Adipose tissue (tissue), 3 donors: ENCODE results near the gene PFN1. TPM values are rescaled to one million over a fixed set of nuclear protein-coding genes. Genes with fewer than 3 reads are reported as not detected.
"Not testable (repeated sequence)": the region's sequence is repeated elsewhere in the genome, so short reads cannot be mapped to it uniquely, and the experiment has no call there.

ENCODE experiments used
- H3K27ac ChIP-seq: one replicate; pipeline ENCODE4 v1.5.1; 2013; ENCODE audit warnings: low read depth, low read length
- WGBS, 3 donors: extraction: QIAGEN DNeasy Blood & Tissue Kit; methylation state at CpG; one replicate each; pipeline ENCODE4 v1.1.7; 2013; 5-methylcytosine and 5-hydroxymethylcytosine counted together
- polyA plus RNA-seq, 3 donors: library from polyadenylated mRNA; stranded (reverse); fragments of 200-250 nt; gene quantifications; one replicate each; pipeline ENCODE4 v1.2.3, GENCODE V29; 2013
- donor health status: healthy with polysubstance abuse.
- donor health status: Bipolar disorder and iron deficiency.
- donor health status: healthy.

Gene PFN1
- polyA plus RNA-seq, 3 donors = 270 to 1,173 (median 475) TPM

- 91 to 94% (median 92%) methylated on average over 16 of the region's 16 CpGs for WGBS, 3 donors
- H3K27ac ChIP-seq = no peak overlapping the region
Observed at GRCh38 chr17:4937553-4937952, 10.8 kb downstream of the PFN1 start.

- 82 to 96% (median 86%) methylated on average over 3 of the region's 3 CpGs for WGBS, 3 donors
- no peak overlapping the region for H3K27ac ChIP-seq
Observed at GRCh38 chr17:4936436-4936835, 11.9 kb downstream of the PFN1 start.

- no peak overlapping the region for H3K27ac ChIP-seq
Observed at GRCh38 chr17:4935650-4936049, 12.7 kb downstream of the PFN1 start.

GRCh38 chr17:4934173-4934979 is 14.0 kb downstream of the PFN1 start:
- H3K27ac ChIP-seq = no peak overlapping the region
- 20 to 27% (median 22%) methylated on average over 14 of the region's 14 CpGs for WGBS, 3 donors

- 69 to 79% (median 76%) methylated on average over 12 to 16 of the region's 16 CpGs for WGBS, 3 donors
- H3K27ac ChIP-seq = no peak overlapping the region
Observed at GRCh38 chr17:4933646-4934045, 14.7 kb downstream of the PFN1 start.

GRCh38 chr17:4932756-4933155 is 15.6 kb downstream of the PFN1 start:
- WGBS, 3 donors = 79 to 94% (median 92%) methylated on average over 12 of the region's 12 CpGs
- no peak overlapping the region for H3K27ac ChIP-seq

DNA sequence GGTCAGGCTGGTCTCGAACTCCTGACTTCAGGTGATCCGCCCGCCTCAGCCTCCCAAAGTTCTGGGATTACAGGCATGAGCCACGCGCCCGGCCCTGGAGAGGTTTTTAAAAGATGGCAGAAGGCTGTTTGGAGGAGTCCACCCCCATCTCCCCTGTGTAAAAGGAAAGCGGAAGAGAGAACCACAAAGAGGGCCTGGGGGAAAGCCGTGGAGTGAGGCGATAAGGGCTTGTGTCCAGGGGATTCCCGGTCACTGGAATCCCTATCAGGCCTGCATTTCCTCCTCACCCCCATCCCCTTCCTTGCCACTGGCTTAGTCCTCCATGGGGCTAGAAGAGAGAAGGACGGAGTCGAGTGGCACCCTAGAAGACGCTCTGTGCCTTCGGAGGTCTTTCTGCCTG is 16.4 kb downstream of the PFN1 start, which contains the start of gene GP1BA:
TSS of gene GP1BA (plus strand) at position 315 of the 400 bp plus-strand sequence. CDS start 328 bp downstream, outside the sequence.
- no peak within 1 kb of the TSS for H3K27ac ChIP-seq
- WGBS, 3 donors = 53 to 82% (median 53%) methylated on average over 14 of the region's 14 CpGs

- WGBS, 3 donors = 95 to 98% (median 96%) methylated on average over 18 of the region's 18 CpGs
- H3K27ac ChIP-seq = no peak overlapping the region
Observed at GRCh38 chr17:4928881-4929280, 19.4 kb downstream of the PFN1 start.

DNA sequence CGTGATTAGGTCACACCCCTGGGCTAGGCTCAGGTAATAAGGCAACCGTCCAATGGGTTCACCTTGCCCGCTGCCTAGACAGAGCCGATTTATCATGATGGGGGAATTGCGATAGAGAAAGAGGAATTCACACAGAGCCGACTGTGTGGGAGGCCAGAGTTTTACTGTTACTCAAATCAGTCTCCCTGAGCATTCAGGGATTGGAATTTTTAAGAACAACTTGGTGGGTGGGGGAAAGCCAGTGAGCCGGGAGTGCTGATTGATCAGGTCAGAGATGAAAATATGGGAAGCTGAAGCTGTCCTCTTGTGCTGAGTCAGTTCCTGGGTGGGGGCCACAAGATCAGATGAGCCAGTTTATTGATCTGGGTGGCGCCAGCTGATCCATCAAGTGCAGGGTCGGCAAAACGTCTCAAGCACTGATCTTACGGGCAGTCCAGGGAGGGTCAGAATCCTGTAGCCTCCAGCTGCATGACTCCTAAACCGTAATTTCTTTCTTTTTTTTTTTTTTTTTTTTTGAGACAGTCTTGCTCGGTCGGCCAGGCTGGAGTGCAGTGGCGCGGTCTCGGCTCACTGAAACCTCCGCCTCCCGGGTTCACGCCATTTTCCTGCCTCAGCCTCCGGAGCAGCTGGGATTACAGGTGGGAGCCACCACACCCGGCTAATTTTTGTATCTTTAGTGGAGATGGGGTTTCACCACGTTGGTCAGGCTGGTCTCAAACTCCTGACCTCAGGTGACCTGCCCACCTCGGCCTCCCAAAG is 21.6 kb downstream of the PFN1 start:
- not testable (repeated sequence) for H3K27ac ChIP-seq
- WGBS, 3 donors = 83 to 86% (median 84%) methylated on average over 24 of the region's 24 CpGs

- WGBS, 3 donors = 92 to 95% (median 95%) methylated on average over 4 of the region's 4 CpGs
- H3K27ac ChIP-seq = no peak overlapping the region
Observed at GRCh38 chr17:4921320-4921719, 27.0 kb downstream of the PFN1 start.

DNA sequence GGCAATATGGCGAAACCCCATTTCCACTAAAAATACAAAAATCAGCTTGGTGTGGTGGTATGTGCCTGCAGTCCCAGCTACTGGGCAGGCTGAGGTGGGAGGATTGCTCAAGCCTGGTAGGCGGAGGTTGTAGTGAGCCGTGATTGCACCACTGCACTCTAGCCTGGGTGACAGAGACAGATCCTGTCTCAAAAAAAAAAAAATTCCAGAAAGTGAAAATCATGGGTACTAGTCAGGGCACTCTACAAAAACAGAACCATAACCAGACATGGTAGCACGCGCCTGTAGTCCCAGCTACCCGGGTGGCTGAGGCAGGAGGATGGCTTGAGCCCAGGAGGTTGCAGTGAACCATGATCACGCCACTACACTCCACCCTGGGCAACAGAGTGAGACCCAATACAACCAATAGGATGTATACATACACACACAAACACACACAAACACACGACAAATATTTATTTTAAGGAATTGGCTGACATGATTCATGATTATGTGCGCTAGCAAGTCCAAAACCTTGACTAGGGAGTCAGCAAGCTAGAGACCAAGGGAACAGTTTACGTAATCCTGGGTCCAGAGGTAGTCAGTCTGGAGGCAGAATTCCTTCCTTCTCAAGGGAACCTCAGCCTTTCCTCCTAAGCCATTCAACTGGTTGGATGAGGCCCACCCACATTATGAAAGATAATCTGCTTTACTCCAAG is 27.8 kb downstream of the PFN1 start:
- 74 to 81% (median 75%) methylated on average over 10 of the region's 10 CpGs for WGBS, 3 donors
- no peak overlapping the region for H3K27ac ChIP-seq

DNA sequence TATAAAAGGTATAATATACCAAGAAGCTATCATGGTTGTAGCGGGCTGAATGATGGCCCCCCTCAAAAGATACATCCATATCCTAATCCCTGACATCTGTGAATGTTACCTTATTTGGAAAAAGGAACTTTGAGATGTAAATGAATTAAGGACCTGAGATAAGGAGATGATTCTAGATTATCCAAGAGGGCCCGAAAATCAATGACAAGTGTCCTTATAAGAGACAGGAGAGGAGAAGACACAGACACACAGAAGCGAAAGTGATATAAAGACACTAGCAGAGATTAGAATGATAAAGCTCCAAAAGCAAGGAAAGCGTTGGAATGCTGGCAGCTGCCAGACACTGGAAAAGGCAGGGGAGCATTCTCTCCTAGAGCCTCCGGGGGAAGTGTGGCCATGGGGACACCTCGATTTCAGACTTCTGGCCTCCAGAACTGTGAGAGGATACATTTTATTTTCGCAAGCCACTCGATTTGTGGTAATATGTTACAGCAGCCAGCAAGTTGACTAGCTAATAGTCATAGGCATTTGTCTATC is 28.8 kb downstream of the PFN1 start:
- WGBS, 3 donors = 68 to 73% (median 73%) methylated on average over 8 of the region's 8 CpGs

GRCh38 chr17:4914551-4914950 is 33.8 kb downstream of the PFN1 start:
- not testable (repeated sequence) for H3K27ac ChIP-seq
- 79 to 91% (median 90%) methylated on average over 4 of the region's 4 CpGs for WGBS, 3 donors

More for the DNA sequence above, 28.8 kb downstream of the PFN1 start:
- no peak overlapping the region for H3K27ac ChIP-seq

DNA sequence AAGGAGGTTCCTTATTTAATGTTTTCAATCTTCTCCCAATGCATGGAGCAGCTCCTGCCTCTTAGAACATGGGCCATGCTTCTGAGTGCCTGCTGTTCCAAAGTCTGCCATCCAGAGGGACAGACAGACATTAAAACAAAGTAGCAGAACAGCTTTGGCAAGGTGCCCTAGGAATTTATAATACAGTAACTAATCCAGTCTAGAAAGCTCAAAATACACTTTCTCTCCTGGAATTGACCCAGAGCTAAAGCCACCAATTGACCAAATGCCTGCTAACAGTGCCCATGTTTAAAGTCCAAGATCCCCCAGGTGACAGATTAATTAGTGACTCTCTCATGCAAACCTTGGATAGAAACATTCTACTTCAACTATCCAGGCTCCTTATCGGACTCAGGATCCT is 34.3 kb downstream of the PFN1 start:
- no peak overlapping the region for H3K27ac ChIP-seq
- WGBS, 3 donors = 40 to 85% (median 85%) methylated on average over 1 of the region's 1 CpG

DNA sequence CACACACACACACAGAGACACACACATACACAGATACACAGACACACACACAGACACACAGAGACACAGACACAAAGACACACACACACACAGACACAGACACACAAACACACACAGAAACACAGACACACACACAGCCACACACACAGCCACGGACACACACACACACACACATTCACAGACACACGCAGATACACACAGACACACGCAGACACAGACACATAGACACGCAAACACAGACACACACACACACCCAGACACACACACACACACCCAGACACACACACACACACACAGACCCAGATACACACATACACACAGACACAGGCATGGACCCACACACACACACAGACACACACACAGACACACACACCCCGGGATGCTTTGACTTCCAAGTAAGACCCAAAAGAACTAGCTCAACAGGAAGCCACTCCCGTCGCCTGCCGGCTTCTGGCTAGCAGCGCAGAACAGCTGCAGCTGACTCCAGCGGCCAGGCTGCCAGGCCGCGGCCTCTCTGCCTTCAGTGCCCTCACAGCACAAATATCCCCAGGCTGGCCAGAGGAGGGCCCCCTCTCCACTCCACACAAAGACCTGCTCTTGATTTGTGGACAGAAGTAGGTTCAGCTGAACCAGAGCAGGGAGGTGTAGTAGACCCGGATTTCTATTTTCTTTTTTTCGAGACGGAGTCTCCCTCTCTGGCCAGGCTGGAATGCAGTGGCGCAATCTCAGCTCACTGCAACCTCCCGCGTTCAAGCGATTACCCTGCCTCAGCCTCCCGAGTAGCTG is 39.4 kb downstream of the PFN1 start:
- H3K27ac ChIP-seq = no peak overlapping the region
- 15 to 22% (median 19%) methylated on average over 16 to 20 of the region's 20 CpGs for WGBS, 3 donors

DNA sequence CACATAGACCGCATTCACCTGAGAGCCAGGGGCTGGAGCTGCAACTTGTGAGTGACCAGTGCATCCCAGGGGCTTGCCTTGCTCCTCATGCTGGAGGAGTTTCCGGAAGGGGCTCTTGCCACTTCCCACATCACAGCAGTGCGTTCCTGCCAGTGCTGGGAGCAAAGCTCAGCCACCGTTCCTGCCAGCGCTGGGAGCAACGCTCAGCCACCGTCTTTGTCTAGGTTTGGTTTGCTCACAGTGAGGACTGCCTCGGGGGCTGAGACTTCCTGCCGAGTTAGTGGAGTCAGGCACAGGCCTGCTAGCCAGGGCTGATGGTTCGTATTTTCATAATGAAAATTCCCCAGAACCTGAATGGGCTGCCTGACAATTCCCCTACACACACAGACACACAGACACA is 40.0 kb downstream of the PFN1 start:
- H3K27ac ChIP-seq = no peak overlapping the region
- 49 to 58% (median 57%) methylated on average over 10 of the region's 10 CpGs for WGBS, 3 donors

- not testable (repeated sequence) for H3K27ac ChIP-seq
Observed at GRCh38 chr17:4906642-4907041, 41.7 kb downstream of the PFN1 start.
